CD4-positive, alpha-beta T cell (primary cell): ENCODE measurements around the gene TMEM140. TPM values are rescaled to one million over a fixed set of nuclear protein-coding genes. Genes with fewer than 3 reads are reported as not detected.

Experiments
- ATAC-seq: fragments of 200-7000 bp; cut with Tn5 transposase; one replicate; pipeline ENCODE4 v1.10.0; 2022; ENCODE audit warnings: mild to moderate bottlenecking; ENCODE audit not compliant: poor library complexity
- CTCF ChIA-PET: fragments of 350-600 bp; sonication (Branson Sonifier 250); formaldehyde crosslinking; loops from one replicate; lab custom pipeline; 2021; ENCODE audit warnings: antibody characterized with exemption, inconsistent platforms; lab: Charles Lee
- POLR2A ChIA-PET: fragments of 350-600 bp; sonication (Branson Sonifier 250); formaldehyde crosslinking; loops from one replicate; lab custom pipeline; 2021; ENCODE audit warnings: antibody characterized with exemption, inconsistent platforms; lab: Charles Lee
- DNase-seq, 14 experiments: peaks; one replicate each; pipeline ENCODE4 v3.0.0-alpha.2; 2013 to 2020; ENCODE audit warnings: mixed read lengths in 2 of 14
- H3K27ac ChIP-seq, 2 donors: one replicate each; pipeline versions ENCODE4 v1.5.1 to v1.7.0; 2013; ENCODE audit warnings: low read length in 2 of 2, low read depth in 1 of 2, mild to moderate bottlenecking in 1 of 2
- H3K27me3 ChIP-seq, 2 experiments: 1 replicate in 1 of 2; 2 replicates in 1 of 2; pipeline versions ENCODE4 v1.6.1 to v1.7.0; 2013; ENCODE audit warnings: low read length in 2 of 2, control low read depth in 1 of 2, mild to moderate bottlenecking in 1 of 2, moderate library complexity in 1 of 2; ENCODE audit not compliant: insufficient read depth in 2 of 2, control insufficient read depth in 1 of 2
- H3K36me3 ChIP-seq: one replicate; pipeline ENCODE4 v1.6.1; 2013; ENCODE audit warnings: low read length, control low read depth; ENCODE audit not compliant: insufficient read depth
- H3K4me1 ChIP-seq: one replicate; pipeline ENCODE4 v1.6.1; 2013; ENCODE audit warnings: low read length, control low read depth; ENCODE audit not compliant: insufficient read depth
- H3K4me3 ChIP-seq: one replicate; pipeline ENCODE4 v1.5.1; 2013; ENCODE audit warnings: mild to moderate bottlenecking, low read length, moderate library complexity
- H3K9me3 ChIP-seq, 2 experiments: 1 replicate in 1 of 2; 2 replicates in 1 of 2; pipeline versions ENCODE4 v1.6.1 to v1.7.0; 2013; ENCODE audit warnings: low read length in 2 of 2, mild to moderate bottlenecking in 2 of 2, control low read depth in 1 of 2, moderate library complexity in 1 of 2; ENCODE audit not compliant: control insufficient read depth in 1 of 2, insufficient read depth in 1 of 2
- H3K27ac Mint-ChIP-seq: one replicate; pipeline ENCODE4 v1.8.0; 2020; ENCODE audit warnings: mixed read lengths
- H3K27me3 Mint-ChIP-seq: one replicate; pipeline ENCODE4 v1.8.0; 2021; ENCODE audit warnings: mixed read lengths
- H3K36me3 Mint-ChIP-seq: one replicate; pipeline ENCODE4 v1.8.0; 2021; ENCODE audit warnings: low read depth, mixed read lengths
- H3K4me1 Mint-ChIP-seq: one replicate; pipeline ENCODE4 v1.8.0; 2021; ENCODE audit warnings: low read depth, mixed read lengths
- H3K4me3 Mint-ChIP-seq: one replicate; pipeline ENCODE4 v1.8.0; 2020; ENCODE audit warnings: mild to moderate bottlenecking, mixed read lengths
- H3K9me3 Mint-ChIP-seq: one replicate; pipeline ENCODE4 v1.8.0; 2020; ENCODE audit warnings: mixed read lengths
- CTCF ChIP-seq: fragments of 200-600 bp; IDR thresholded peaks from one replicate; pipeline ENCODE4 v1.8.0; 2022; ENCODE audit warnings: antibody characterized with exemption, mild to moderate bottlenecking
- intact Hi-C, 2 experiments: fragments of 100-400 bp; cut with DNase I in 1 of 2; cut with micrococcal nuclease in 1 of 2; formaldehyde crosslinking; loops; one replicate each; pipeline versions ENCODE4 v1.15.1 to v1.9.0; 2023 to 2025; cut with DNase I, micrococcal nuclease
- polyA plus RNA-seq, 2 donors: library from polyadenylated mRNA; unstranded; fragments of 120-200 nt; gene quantifications; one replicate each; pipeline ENCODE4 v1.2.1, GENCODE V29; 2013
- total RNA-seq, 174 experiments: library from RNA in 2 of 174; stranded (reverse) in 2 of 174; gene quantifications; one replicate each; pipeline ENCODE4 v1.2.3 and lab custom pipeline; 2021 to 2026

The TMEM140 gene
- total RNA-seq (10 to 100 TPM; 27.7 to 32.2 TPM), total RNA-seq (lab: John Stamatoyannopoulos, UW) (0.78 to 108 (median 27.3) reads per million in 172 experiments)
- 24.9 TPM for polyA plus RNA-seq (2013, experiment 1 of 2)
- polyA plus RNA-seq (2013, experiment 2 of 2): 23.2 TPM

- peaks cover 32% of the 10 kb centered on the region for H3K4me1 ChIP-seq
- DNase-seq (peak; percentile 35 to 91 (median 58)), ATAC-seq (peak; percentile 79)
- H3K4me3 Mint-ChIP-seq: peak within 1 kb of the TSS; percentile 91
- peaks cover 44% of the 10 kb centered on the region for H3K36me3 Mint-ChIP-seq
- no peaks in the 10 kb centered on the region for H3K27me3 Mint-ChIP-seq
- no peaks in the 10 kb centered on the region for H3K9me3 ChIP-seq
- H3K36me3 ChIP-seq: peaks cover 12% of the 10 kb centered on the region
- no peak for TF ChIP-seq CTCF
- intact Hi-C loops: loop anchor here (1.0 to 10.0 kb wide), 5 partner anchors 22 to 503 kb away; partner anchors contain the start of genes AGBL3 (in 2 of the 2), BPGM (in 1 of the 2) and CYREN (in 1 of the 2)
- peak within 1 kb of the TSS; percentile 69 for H3K4me3 ChIP-seq
- no peaks in the 10 kb centered on the region for H3K27me3 ChIP-seq
- peaks cover 3% of the 10 kb centered on the region for H3K9me3 Mint-ChIP-seq
- ChIA-PET POLR2A (interaction anchor here (0.7 to 4.7 kb wide), 22 partner anchors 9 to 831 kb away, joined by 3 to 111 read pairs (median 5); partner anchors contain the start of genes AGBL3, AKR1B1, BPGM and CNOT4), CTCF (interaction anchor here (0.8 to 7.2 kb wide), 3 partner anchors 13 to 161 kb away, joined by 3 to 53 read pairs (median 15); partner anchors contain the start of genes AGBL3 and CYREN)
- H3K27ac Mint-ChIP-seq: peak within 1 kb of the TSS; percentile 98
- H3K27ac ChIP-seq: peak within 1 kb of the TSS; percentile 87 to 89
- H3K4me1 Mint-ChIP-seq: peaks cover 81% of the 10 kb centered on the region
Observed at GRCh38 chr7:135147899-135148721, at the start of gene TMEM140. TMEM140 (plus strand) TSS chr7:135148072; CDS start chr7:135164442, 16,370 bp downstream.

GRCh38 chr7:135098391-135098790 lies 49.5 kb upstream of the TMEM140 start:
- no peaks in the 10 kb centered on the region for H3K9me3 ChIP-seq
- no peaks in the 10 kb centered on the region for H3K27me3 ChIP-seq
- Mint-ChIP-seq H3K36me3 (no peaks in the 10 kb centered on the region), H3K27ac (no peak overlapping the region), H3K9me3 (peaks cover 3% of the 10 kb centered on the region), H3K27me3 (no peaks in the 10 kb centered on the region), H3K4me1 (no peaks in the 10 kb centered on the region), H3K4me3 (no peak overlapping the region)
- H3K36me3 ChIP-seq: no peaks in the 10 kb centered on the region
- no peak overlapping the region for H3K27ac ChIP-seq
- POLR2A ChIA-PET: no interaction called here
- DNase-seq (no peak), ATAC-seq (no peak)
- intact Hi-C loops: loop anchor here in 1 of 2 experiments (5.0 kb wide), 1 partner anchor 36 kb away; no protein-coding TSS in a partner anchor
- H3K4me1 ChIP-seq: no peaks in the 10 kb centered on the region
- H3K4me3 ChIP-seq: no peak overlapping the region
- TF ChIP-seq CTCF: no peak
- CTCF ChIA-PET: no interaction called here

GRCh38 chr7:135100856-135101255 lies 47.0 kb upstream of the TMEM140 start:
- H3K9me3 ChIP-seq: no peaks in the 10 kb centered on the region
- Mint-ChIP-seq H3K9me3 (peaks cover 5% of the 10 kb centered on the region), H3K4me1 (no peaks in the 10 kb centered on the region), H3K27me3 (no peaks in the 10 kb centered on the region), H3K4me3 (no peak overlapping the region), H3K36me3 (no peaks in the 10 kb centered on the region), H3K27ac (no peak overlapping the region)
- ChIA-PET POLR2A (no interaction called here), CTCF (no interaction called here)
- no peaks in the 10 kb centered on the region for H3K36me3 ChIP-seq
- no peak for TF ChIP-seq CTCF
- no peak overlapping the region for H3K27ac ChIP-seq
- intact Hi-C loops: no loop called here
- DNase-seq (no peak), ATAC-seq (no peak)
- H3K4me3 ChIP-seq: no peak overlapping the region
- H3K27me3 ChIP-seq: no peaks in the 10 kb centered on the region
- H3K4me1 ChIP-seq: no peaks in the 10 kb centered on the region
